ENCODE data around the gene ACTG1.

ACTG1 gene

GRCh38 chr17:81545160-81545949 lies 32.8 kb upstream of the ACTG1 start:
- in situ Hi-C loops (cut with MboI; ENCODE audit: low sequenced_read_pairs), result no loop called here

GRCh38 chr17:81544281-81544974 lies 31.8 kb upstream of the ACTG1 start:
- in situ Hi-C loops (cut with MboI; ENCODE audit: low sequenced_read_pairs), result no loop called here

- in situ Hi-C loops (cut with MboI; ENCODE audit: low sequenced_read_pairs), result no loop called here
Observed at GRCh38 chr17:81543756-81544155, 31.2 kb upstream of the ACTG1 start.

- in situ Hi-C loops (cut with MboI; ENCODE audit: low sequenced_read_pairs), result no loop called here
Observed at GRCh38 chr17:81543339-81543675, 30.7 kb upstream of the ACTG1 start.

GRCh38 chr17:81542431-81543338 lies 30.1 kb upstream of the ACTG1 start:
- in situ Hi-C loops (cut with MboI; ENCODE audit: low sequenced_read_pairs), result no loop called here

GRCh38 chr17:81541123-81541522 lies 28.5 kb upstream of the ACTG1 start:
- in situ Hi-C loops (cut with MboI; ENCODE audit: low sequenced_read_pairs), result no loop called here

- in situ Hi-C loops (cut with MboI; ENCODE audit: low sequenced_read_pairs), result no loop called here
Observed at GRCh38 chr17:81540676-81541027, 28.1 kb upstream of the ACTG1 start.

- in situ Hi-C loops (cut with MboI; ENCODE audit: low sequenced_read_pairs), result no loop called here
Observed at GRCh38 chr17:81539961-81540675, 27.5 kb upstream of the ACTG1 start.

- in situ Hi-C loops (cut with MboI; ENCODE audit: low sequenced_read_pairs), result no loop called here
Observed at GRCh38 chr17:81539571-81539900, 26.9 kb upstream of the ACTG1 start.

- in situ Hi-C loops (cut with MboI; ENCODE audit: low sequenced_read_pairs), result no loop called here
Observed at GRCh38 chr17:81538651-81539570, 26.3 kb upstream of the ACTG1 start.

- in situ Hi-C loops (cut with MboI; ENCODE audit: low sequenced_read_pairs), result no loop called here
Observed at GRCh38 chr17:81537856-81538555, 25.4 kb upstream of the ACTG1 start.

GRCh38 chr17:81537343-81537855 lies 24.8 kb upstream of the ACTG1 start:
- in situ Hi-C loops (cut with MboI; ENCODE audit: low sequenced_read_pairs), result no loop called here

GRCh38 chr17:81536299-81537290 lies 24.0 kb upstream of the ACTG1 start:
- in situ Hi-C loops (cut with MboI; ENCODE audit: low sequenced_read_pairs), result no loop called here

GRCh38 chr17:81535480-81536298 lies 23.1 kb upstream of the ACTG1 start:
- in situ Hi-C loops (cut with MboI; ENCODE audit: low sequenced_read_pairs), result no loop called here

- in situ Hi-C loops (cut with MboI; ENCODE audit: low sequenced_read_pairs), result no loop called here
Observed at GRCh38 chr17:81535007-81535328, 22.4 kb upstream of the ACTG1 start.

GRCh38 chr17:81534157-81535006 lies 21.8 kb upstream of the ACTG1 start:
- in situ Hi-C loops (cut with MboI; ENCODE audit: low sequenced_read_pairs), result no loop called here
